ENCODE results near the gene SRD5A1.

DNA sequence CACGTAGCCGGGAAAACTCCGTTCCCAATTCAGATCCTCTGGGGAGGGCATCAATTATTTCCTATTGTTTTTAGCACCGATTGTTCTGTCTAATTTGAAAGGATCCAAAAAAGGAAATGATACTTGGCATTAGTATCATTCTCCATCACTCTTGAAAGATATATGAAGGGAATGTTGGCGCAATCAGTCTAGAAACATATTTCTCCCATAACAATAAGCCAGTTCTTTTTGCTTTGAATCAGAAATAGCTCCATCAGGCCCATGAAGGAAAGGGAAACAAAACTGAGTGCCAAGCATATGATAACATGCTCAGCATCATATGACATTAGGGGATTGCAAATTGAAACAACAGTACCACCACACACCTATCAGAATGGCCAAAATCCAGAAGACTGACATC, 39.8 kb downstream of the SRD5A1 start:
- TF ChIP-seq EZH2phosphoT487 (IDR thresholded peaks at IDR 0.05; ENCODE audit: borderline replicate concordance, low read length) = no peak
- TF ChIP-seq, protein P1, sequence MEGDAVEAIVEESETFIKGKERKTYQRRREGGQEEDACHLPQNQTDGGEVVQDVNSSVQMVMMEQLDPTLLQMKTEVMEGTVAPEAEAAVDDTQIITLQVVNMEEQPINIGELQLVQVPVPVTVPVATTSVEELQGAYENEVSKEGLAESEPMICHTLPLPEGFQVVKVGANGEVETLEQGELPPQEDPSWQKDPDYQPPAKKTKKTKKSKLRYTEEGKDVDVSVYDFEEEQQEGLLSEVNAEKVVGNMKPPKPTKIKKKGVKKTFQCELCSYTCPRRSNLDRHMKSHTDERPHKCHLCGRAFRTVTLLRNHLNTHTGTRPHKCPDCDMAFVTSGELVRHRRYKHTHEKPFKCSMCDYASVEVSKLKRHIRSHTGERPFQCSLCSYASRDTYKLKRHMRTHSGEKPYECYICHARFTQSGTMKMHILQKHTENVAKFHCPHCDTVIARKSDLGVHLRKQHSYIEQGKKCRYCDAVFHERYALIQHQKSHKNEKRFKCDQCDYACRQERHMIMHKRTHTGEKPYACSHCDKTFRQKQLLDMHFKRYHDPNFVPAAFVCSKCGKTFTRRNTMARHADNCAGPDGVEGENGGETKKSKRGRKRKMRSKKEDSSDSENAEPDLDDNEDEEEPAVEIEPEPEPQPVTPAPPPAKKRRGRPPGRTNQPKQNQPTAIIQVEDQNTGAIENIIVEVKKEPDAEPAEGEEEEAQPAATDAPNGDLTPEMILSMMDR (conservative IDR thresholded peaks at IDR 0.05; ENCODE audit: low read depth, low read length) = no peak
